HG03159 (cell line): ENCODE results near the gene TAS1R1.

Experiments
- ATAC-seq: cut with Tn5 transposase; IDR thresholded peaks from one replicate; pipeline ENCODE4 v1.9.1; 2021; ENCODE audit warnings: mild to moderate bottlenecking, moderate library complexity; ENCODE audit not compliant: unreplicated experiment

Gene TAS1R1

DNA sequence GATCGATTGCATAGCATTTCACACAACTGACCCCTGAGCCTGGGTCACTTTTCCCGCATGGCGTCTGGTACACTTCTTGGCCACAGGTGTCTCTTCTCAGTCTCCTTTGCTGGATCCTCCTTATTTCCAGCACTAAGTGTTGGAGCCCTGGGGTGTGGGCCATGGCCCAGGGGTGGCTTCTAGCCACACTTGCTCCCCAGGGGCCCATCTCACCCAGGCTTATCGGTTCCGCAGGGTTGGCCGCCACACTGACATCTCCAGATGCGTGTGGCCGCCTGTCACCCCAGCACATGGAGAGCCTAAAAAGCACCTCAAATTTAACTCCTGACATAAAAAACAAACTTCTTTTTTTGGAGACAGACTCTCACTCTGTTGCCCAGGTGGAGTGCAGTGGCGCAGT, 71.9 kb downstream of the TAS1R1 start:
- no peak for ATAC-seq

GRCh38 chr1:6627841-6628545, 72.9 kb downstream of the TAS1R1 start:
- no peak for ATAC-seq

DNA sequence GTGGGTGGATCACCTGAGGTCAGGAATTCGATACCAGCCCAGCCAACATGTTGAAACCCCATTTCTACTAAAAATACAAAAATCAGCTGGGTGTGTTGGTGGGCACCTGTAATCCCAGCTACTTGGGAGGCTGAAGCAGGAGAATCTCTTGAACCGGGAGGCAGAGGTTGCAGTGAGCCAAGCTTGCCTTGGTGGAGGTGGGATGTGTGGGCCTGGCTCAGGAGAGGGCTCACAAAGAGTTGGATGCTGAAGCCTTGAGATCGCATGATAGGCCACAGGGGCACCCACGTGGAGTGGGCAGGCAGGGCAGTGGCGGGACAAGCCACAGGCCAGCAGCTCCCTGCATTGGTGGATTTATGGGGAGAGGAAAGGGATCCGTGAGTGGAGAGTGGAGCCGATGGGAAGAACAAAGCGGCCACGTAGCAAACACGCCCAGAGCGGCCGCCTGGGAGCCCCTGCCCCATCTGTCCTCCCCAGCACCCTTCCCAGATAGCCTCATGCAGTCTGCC, 73.9 kb downstream of the TAS1R1 start:
- no peak for ATAC-seq
